Measurements from ENCODE around the gene CDH22.

- no peak for TF ChIP-seq CTCF (IDR thresholded peaks at IDR 0.05)
- no peak for TF ChIP-seq POLR2A (IDR thresholded peaks at IDR 0.05)
Measured at GRCh38 chr20:46339037-46339436, 30.7 kb upstream of the CDH22 start.

Data from right lobe of liver (tissue), 4 donors.